Fibroblast of skin of right biceps (primary cell): ENCODE data around the gene ZNF414.

Source experiments
- DNase-seq: peaks from one replicate; pipeline ENCODE4 v3.0.0-alpha.2; 2013

The ZNF414 gene

DNA sequence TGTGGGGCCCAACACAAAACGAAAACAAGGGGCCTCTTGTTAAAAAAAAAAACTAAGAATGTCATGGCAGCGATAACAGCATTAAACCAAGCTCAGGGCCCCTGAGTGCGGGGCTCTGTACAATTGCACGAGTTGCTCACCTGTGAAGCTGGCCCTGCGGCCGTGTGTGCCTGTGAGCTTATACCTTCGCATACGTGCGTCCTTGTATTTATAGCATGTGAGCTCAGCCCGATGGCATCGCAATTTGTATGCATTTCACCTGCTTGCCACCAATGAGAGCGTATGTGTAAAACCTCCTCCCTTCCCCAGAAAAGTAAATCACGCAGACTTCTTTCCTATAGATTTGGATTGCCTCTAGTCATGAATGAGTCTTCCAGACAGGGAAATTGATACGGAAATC, 52.1 kb downstream of the ZNF414 start:
- no peak for DNase-seq

DNA sequence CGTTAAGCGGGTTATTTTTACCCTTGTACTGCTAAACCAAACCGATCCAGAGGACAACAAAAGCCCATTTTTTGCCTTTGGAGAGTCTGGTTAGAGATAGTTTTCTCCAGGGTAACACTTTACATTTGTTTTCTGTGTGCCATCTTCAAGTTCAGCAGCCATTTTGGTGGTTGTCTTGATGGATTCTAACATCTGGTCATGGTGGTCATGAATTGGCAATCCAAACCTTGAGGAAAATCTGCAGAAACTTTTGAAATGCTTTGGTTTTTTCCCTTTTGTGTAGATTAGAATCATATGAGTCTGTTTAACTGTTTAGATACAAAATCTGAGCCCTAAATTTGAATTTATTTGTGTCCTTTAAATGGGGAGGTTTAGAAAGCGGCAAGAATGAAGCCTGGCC, 52.6 kb downstream of the ZNF414 start:
- no peak for DNase-seq

DNA sequence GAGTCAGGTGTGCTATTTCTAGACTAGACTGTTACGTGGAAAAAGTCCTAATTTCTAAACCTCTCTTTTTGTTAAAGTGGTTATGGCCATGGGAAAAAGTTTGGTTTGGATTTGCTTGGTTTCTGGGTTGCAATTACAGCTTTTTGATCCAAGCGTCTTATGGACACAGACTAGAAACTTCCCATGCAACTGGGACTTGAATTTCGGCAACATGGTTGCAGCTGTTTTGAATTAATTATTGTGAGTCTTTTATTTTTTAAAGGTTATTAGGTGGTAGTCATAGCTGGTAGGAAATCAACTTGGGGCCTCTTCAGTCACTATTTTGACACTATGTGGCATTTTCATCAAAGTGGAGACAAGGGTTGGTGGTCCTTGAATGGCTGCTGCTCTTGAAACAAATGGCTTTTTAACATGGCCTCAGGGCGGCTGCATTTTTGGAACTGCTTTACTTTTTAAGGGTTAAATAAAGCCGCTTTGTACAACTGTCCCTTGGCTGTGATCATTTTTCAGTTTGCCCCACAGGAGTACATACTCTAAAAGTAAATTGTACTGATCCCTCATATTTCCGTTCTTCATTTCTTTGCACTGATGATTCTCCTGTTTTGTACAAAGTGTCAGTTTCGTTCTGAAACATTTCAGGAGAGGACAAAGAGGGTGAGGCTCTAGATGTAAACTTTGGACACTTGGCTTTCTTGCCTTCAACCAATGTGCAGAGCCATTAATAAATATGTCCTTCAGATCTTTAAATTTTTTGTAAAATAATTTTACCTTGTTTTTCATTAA, 53.3 kb downstream of the ZNF414 start:
- DNase-seq, result peak; percentile 27
